Ovary (tissue), 9 donors: ENCODE measurements around the gene ZBTB24. TPM values are rescaled to one million over a fixed set of nuclear protein-coding genes. Genes with fewer than 3 reads are reported as not detected.

Source experiments
- DNase-seq, 5 donors: peaks; one replicate each; pipeline ENCODE4 v3.0.0-alpha.2; 2019 to 2020
- H3K27ac ChIP-seq, 2 donors: fragments of 200-600 bp; one replicate each; pipeline versions ENCODE4 v1.5.1 to v1.8.0; 2019 to 2022
- H3K27me3 ChIP-seq: fragments of 200-600 bp; one replicate; pipeline ENCODE4 v1.8.0; 2022
- H3K36me3 ChIP-seq: fragments of 200-600 bp; sonication (generic); one replicate; pipeline ENCODE4 v1.5.1; 2019
- H3K4me1 ChIP-seq: one replicate; pipeline ENCODE4 v1.8.1; 2013; ENCODE audit warnings: mild to moderate bottlenecking, moderate library complexity; ENCODE audit not compliant: insufficient read depth
- H3K4me3 ChIP-seq: fragments of 200-600 bp; sonication (generic); one replicate; pipeline ENCODE4 v1.5.1; 2017
- H3K9me3 ChIP-seq, 2 donors: fragments of 200-600 bp in 1 of 2; sonication (generic) in 1 of 2; one replicate each; pipeline versions ENCODE4 v1.5.1 to v1.8.1; 2013 to 2019; ENCODE audit warnings: mild to moderate bottlenecking in 1 of 2, moderate library complexity in 1 of 2
- CTCF ChIP-seq, 3 donors: fragments of 450-650 bp in 2 of 3; fragments of 200-600 bp in 1 of 3; IDR thresholded peaks; one replicate each; pipeline versions ENCODE4 v1.5.1 to v1.8.0; 2016 to 2022; ENCODE audit warnings: antibody characterized with exemption in 3 of 3, mild to moderate bottlenecking in 1 of 3
- EP300 ChIP-seq: sonication (generic); formaldehyde crosslinking; IDR thresholded peaks from one replicate; pipeline ENCODE4 v1.6.1; 2017; ENCODE audit warnings: antibody characterized with exemption
- POLR2A ChIP-seq: fragments of 450-650 bp; IDR thresholded peaks from one replicate; pipeline ENCODE4 v1.6.1; 2017; ENCODE audit warnings: antibody characterized with exemption, mild to moderate bottlenecking, moderate library complexity
- WGBS, 3 donors: extraction: QIAGEN DNeasy Blood & Tissue Kit in 1 of 3; methylation state at CpG; one replicate each; pipeline versions ENCODE4 v1.1.5 to v1.1.7; 2013 to 2017; 5-methylcytosine and 5-hydroxymethylcytosine counted together
- intact Hi-C, 4 donors: fragments of 100-400 bp; cut with DNase I; formaldehyde crosslinking; loops; one replicate each; pipeline versions ENCODE4 v1.11.0 to v1.15.1; 2022 to 2023
- polyA plus RNA-seq, 2 donors: library from polyadenylated mRNA; stranded (reverse); fragments of 200-250 nt in 1 of 2; fragments of 350-450 nt in 1 of 2; fragmentation: Illumina TruSeq in 1 of 2; extraction: RNeasy Lipid Tissue Mini Kit (QIAGEN cat#74804) in 1 of 2; gene quantifications; one replicate each; pipeline ENCODE4 v1.2.3, GENCODE V29; 2013 to 2014
- total RNA-seq, 7 donors: library from RNA; depleted of rRNA in 2 of 7; stranded (reverse); fragments of >200 nt in 2 of 7; fragmentation: NEBNext Ultra II Directional in 3 of 7; extraction: Animal tissue kit (Norgen Biotek cat#: 25700) in 3 of 7; gene quantifications; one replicate each; pipeline versions ENCODE4 v1.1.0 to v1.2.4, GENCODE V29; 2016 to 2023
- donor health status: DM: no; HTN: no; CAD: no; lungs with moderate emphysema.
- donor health status: DM: no; HTN: no; CAD: no.
- donor health status: Bipolar disorder and iron deficiency.
- donor health status: DM: yes; HTN: yes; CAD: no.
- donor health status: DM: no; HTN: no; CAD: no.
- donor health status: DM: yes; HTN: yes; CAD: no.

ZBTB24 gene
- total and polyA plus RNA-seq, 9 donors: 3.5 to 10.2 (median 6.2) TPM

GRCh38 chr6:109507490-109508072 lies 24.6 kb upstream of the ZBTB24 start:
- no peak overlapping the region for H3K27ac ChIP-seq
- H3K9me3 ChIP-seq: no peaks in the 10 kb centered on the region
- WGBS, 3 donors: 60 to 70% (median 62%) methylated on average over 4 of the region's 4 CpGs
- TF ChIP-seq CTCF (IDR thresholded peaks at IDR 0.05) (no peak), EP300 (no peak), POLR2A (no peak)
- H3K36me3 ChIP-seq: no peaks in the 10 kb centered on the region
- DNase-seq: no peak
- intact Hi-C loops: no loop called here
- H3K27me3 ChIP-seq: no peaks in the 10 kb centered on the region
- H3K4me3 ChIP-seq: no peak overlapping the region
- H3K4me1 ChIP-seq: no peaks in the 10 kb centered on the region

- TF ChIP-seq EP300 (no peak), CTCF (IDR thresholded peaks at IDR 0.05) (no peak), POLR2A (no peak)
- no peaks in the 10 kb centered on the region for H3K36me3 ChIP-seq
- H3K4me1 ChIP-seq: no peaks in the 10 kb centered on the region
- 68 to 74% (median 71%) methylated on average over 2 of the region's 2 CpGs for WGBS, 3 donors
- no peak overlapping the region for H3K27ac ChIP-seq
- no peak overlapping the region for H3K4me3 ChIP-seq
- no peaks in the 10 kb centered on the region for H3K27me3 ChIP-seq
- no peak for DNase-seq
- intact Hi-C loops: no loop called here
- no peaks in the 10 kb centered on the region for H3K9me3 ChIP-seq
Observed at GRCh38 chr6:109506841-109507240, 23.8 kb upstream of the ZBTB24 start.

GRCh38 chr6:109506314-109506713 lies 23.3 kb upstream of the ZBTB24 start:
- Histone ChIP-seq H3K4me3 (no peak overlapping the region), H3K27ac (no peak overlapping the region), H3K27me3 (no peaks in the 10 kb centered on the region), H3K9me3 (no peaks in the 10 kb centered on the region), H3K4me1 (no peaks in the 10 kb centered on the region), H3K36me3 (no peaks in the 10 kb centered on the region)
- TF ChIP-seq POLR2A (no peak), CTCF (IDR thresholded peaks at IDR 0.05) (no peak), EP300 (no peak)
- WGBS, 3 donors: 76 to 88% (median 86%) methylated on average over 2 of the region's 2 CpGs
- intact Hi-C loops: no loop called here
- no peak for DNase-seq

GRCh38 chr6:109503327-109504224 lies 20.6 kb upstream of the ZBTB24 start:
- no peaks in the 10 kb centered on the region for H3K4me1 ChIP-seq
- H3K27ac ChIP-seq: no peak overlapping the region
- H3K27me3 ChIP-seq: no peaks in the 10 kb centered on the region
- WGBS, 3 donors: 49 to 74% (median 54%) methylated on average over 10 of the region's 10 CpGs
- DNase-seq: no peak
- H3K9me3 ChIP-seq: no peaks in the 10 kb centered on the region
- intact Hi-C loops: no loop called here
- no peak for TF ChIP-seq EP300
- H3K36me3 ChIP-seq: no peaks in the 10 kb centered on the region
- no peak overlapping the region for H3K4me3 ChIP-seq

- 81 to 87% (median 87%) methylated on average over 2 of the region's 2 CpGs for WGBS, 3 donors
- no peaks in the 10 kb centered on the region for H3K27me3 ChIP-seq
- intact Hi-C loops: no loop called here
- H3K4me1 ChIP-seq: no peaks in the 10 kb centered on the region
- TF ChIP-seq CTCF (IDR thresholded peaks at IDR 0.05) (no peak), POLR2A (no peak), EP300 (no peak)
- no peak for DNase-seq
- H3K4me3 ChIP-seq: no peak overlapping the region
- no peaks in the 10 kb centered on the region for H3K9me3 ChIP-seq
- H3K27ac ChIP-seq: no peak overlapping the region
- no peaks in the 10 kb centered on the region for H3K36me3 ChIP-seq
Observed at GRCh38 chr6:109498936-109499335, 15.9 kb upstream of the ZBTB24 start.
